SK-N-SH (cell line): Measurements from ENCODE around the gene MID1. TPM values are rescaled to one million over a fixed set of nuclear protein-coding genes. Genes with fewer than 3 reads are reported as not detected.

ENCODE experiments used
- CTCF ChIA-PET: fragments of 300-600, 350-600 bp; formaldehyde crosslinking; extraction: SDS; loops from one replicate; lab custom pipeline; 2021; lab: Yijun Ruan, JAX
- POLR2A ChIA-PET: fragments of 350-600 bp; sonication (Branson Sonifier 250); formaldehyde crosslinking; extraction: SDS; loops from one replicate; lab custom pipeline; 2020; ENCODE audit warnings: antibody characterized with exemption, inconsistent platforms; lab: Yijun Ruan, JAX
- DNase-seq: peaks from one replicate; pipeline ENCODE4 v3.0.0; 2012
- H2AFZ ChIP-seq: fragments of 200-600 bp; sonication (generic); 2 replicates; pipeline ENCODE4 v1.8.1; 2016; ENCODE audit warnings: antibody characterized with exemption, mild to moderate bottlenecking, low read depth
- H3F3A ChIP-seq: fragments of 200-600 bp; sonication (generic); replicated peaks from 2 replicates; pipeline ENCODE3; 2016; ENCODE audit warnings: antibody characterized with exemption, mild to moderate bottlenecking; ENCODE audit not compliant: insufficient read depth
- H3K27ac ChIP-seq, 2 experiments: fragments of 200-500 bp in 1 of 2; fragments of 200-600 bp in 1 of 2; sonication (Bioruptor generic) in 1 of 2; sonication (generic), shearing (Covaris generic) in 1 of 2; 2 replicates each; pipeline versions ENCODE4 v1.5.1 to v1.6.1; 2014 to 2016; ENCODE audit warnings: low read depth in 2 of 2, inconsistent platforms in 1 of 2, low read length in 1 of 2, mild to moderate bottlenecking in 1 of 2, mixed read lengths in 1 of 2
- H3K27me3 ChIP-seq: fragments of 200-600 bp; sonication (generic), shearing (Covaris generic); 2 replicates; pipeline ENCODE4 v1.6.1; 2016; ENCODE audit warnings: mixed run types; ENCODE audit not compliant: insufficient read depth
- H3K36me3 ChIP-seq, 2 experiments: fragments of 200-500 bp in 1 of 2; fragments of 200-600 bp in 1 of 2; sonication (Bioruptor generic) in 1 of 2; sonication (generic) in 1 of 2; replicated peaks in 1 of 2; 2 replicates each; pipeline versions ENCODE3 to v1.5.1; 2014 to 2016; ENCODE audit warnings: low read length in 1 of 2, mild to moderate bottlenecking in 1 of 2; ENCODE audit not compliant: insufficient read depth in 2 of 2, control insufficient read depth in 1 of 2
- H3K4me1 ChIP-seq, 2 experiments: fragments of 200-500 bp in 1 of 2; fragments of 200-600 bp in 1 of 2; sonication (Bioruptor generic) in 1 of 2; sonication (generic), shearing (Covaris generic) in 1 of 2; 2 replicates each; pipeline versions ENCODE4 v1.5.1 to v1.6.1; 2014 to 2016; ENCODE audit warnings: low read depth in 1 of 2, low read length in 1 of 2, mixed run types in 1 of 2; ENCODE audit not compliant: insufficient read depth in 2 of 2, control insufficient read depth in 1 of 2
- H3K4me2 ChIP-seq: fragments of 200-600 bp; sonication (generic), shearing (Covaris generic); 2 replicates; pipeline ENCODE4 v1.6.1; 2017; ENCODE audit warnings: mixed run types
- H3K4me3 ChIP-seq, 2 experiments: fragments of 200-500 bp in 1 of 2; fragments of 200-600 bp in 1 of 2; sonication (Bioruptor generic) in 1 of 2; sonication (generic), shearing (Covaris generic) in 1 of 2; 2 replicates each; pipeline versions ENCODE4 v1.5.1 to v1.8.1; 2014 to 2016; ENCODE audit warnings: low read depth in 2 of 2, inconsistent platforms in 1 of 2, low read length in 1 of 2, mild to moderate bottlenecking in 1 of 2, mixed read lengths in 1 of 2, moderate library complexity in 1 of 2
- H3K79me2 ChIP-seq: fragments of 200-600 bp; sonication (generic); 2 replicates; pipeline ENCODE4 v1.8.1; 2017; ENCODE audit warnings: mild to moderate bottlenecking; ENCODE audit not compliant: insufficient read depth
- H3K9ac ChIP-seq: fragments of 200-600 bp; sonication (generic); 2 replicates; pipeline ENCODE4 v1.6.1; 2017; ENCODE audit warnings: mixed run types
- H3K9me2 ChIP-seq: fragments of 200-600 bp; sonication (generic); 2 replicates; pipeline ENCODE4 v1.6.1; 2017; ENCODE audit warnings: mixed run types
- H3K9me3 ChIP-seq: fragments of 200-600 bp; sonication (generic); 2 replicates; pipeline ENCODE4 v1.6.1; 2017; ENCODE audit warnings: mixed run types, mild to moderate bottlenecking, moderate library complexity
- H4K20me1 ChIP-seq: fragments of 200-600 bp; sonication (generic); 2 replicates; pipeline ENCODE4 v1.6.1; 2017; ENCODE audit warnings: mild to moderate bottlenecking, mixed run types; ENCODE audit not compliant: insufficient read depth
- CTCF ChIP-seq: fragments of 200-600 bp; sonication (generic); IDR thresholded peaks from 2 replicates; pipeline ENCODE4 v1.6.1; 2017; ENCODE audit warnings: antibody characterized with exemption, mild to moderate bottlenecking, moderate library complexity
- EP300 ChIP-seq, 2 experiments: IDR thresholded peaks; 2 replicates each; pipeline versions ENCODE4 v1.4.0 to v1.6.1; 2012; ENCODE audit warnings: borderline replicate concordance in 1 of 2, low read depth in 1 of 2, low read length in 1 of 2
- FOXJ3 ChIP-seq: sonication (generic); formaldehyde crosslinking; IDR thresholded peaks from 2 replicates; pipeline ENCODE4 v1.5.1; 2020; ENCODE audit warnings: mild to moderate bottlenecking, missing genetic modification reagents
- GATA2 ChIP-seq: sonication (generic); formaldehyde crosslinking; IDR thresholded peaks from 2 replicates; pipeline ENCODE4 v1.5.0; 2020; ENCODE audit warnings: mild to moderate bottlenecking, missing genetic modification reagents
- NRF1 ChIP-seq: IDR thresholded peaks from 2 replicates; pipeline ENCODE4 v1.6.1; 2012; ENCODE audit warnings: low read depth, mild to moderate bottlenecking, low read length
- RAD21 ChIP-seq: IDR thresholded peaks from 2 replicates; pipeline ENCODE4 v1.6.1; 2012; ENCODE audit warnings: mild to moderate bottlenecking, low read length
- RXRA ChIP-seq: IDR thresholded peaks from 2 replicates; pipeline ENCODE4 v1.4.0; 2012; ENCODE audit warnings: low read depth, mild to moderate bottlenecking, borderline replicate concordance
- TEAD4 ChIP-seq: IDR thresholded peaks from 2 replicates; pipeline ENCODE4 v1.4.0; 2012; ENCODE audit warnings: mild to moderate bottlenecking, borderline replicate concordance; ENCODE audit not compliant: insufficient read depth
- YY1 ChIP-seq: IDR thresholded peaks from 2 replicates; pipeline ENCODE4 v1.4.0; 2012; ENCODE audit warnings: low read depth, mild to moderate bottlenecking
- WGBS: methylation state at CpG from one replicate; pipeline ENCODE4 v1.1.6; 2017; ENCODE audit warnings: low lambda C conversion rate; 5-methylcytosine and 5-hydroxymethylcytosine counted together
- polyA plus RNA-seq, 3 experiments: library from polyadenylated mRNA; depleted of rRNA; stranded (reverse); fragments of >200 nt; gene quantifications; 2 replicates each; pipeline ENCODE4 v1.2.3, GENCODE V29; 2012
- TF ChIP-seq, protein P1 (sequence below): IDR thresholded peaks from 2 replicates; pipeline ENCODE4 v1.4.0; 2012; ENCODE audit warnings: low read depth

The MID1 gene
- polyA plus RNA-seq, 1 of the 3 experiments (the other 2 are of a cell fraction) = 10.4 TPM

DNA sequence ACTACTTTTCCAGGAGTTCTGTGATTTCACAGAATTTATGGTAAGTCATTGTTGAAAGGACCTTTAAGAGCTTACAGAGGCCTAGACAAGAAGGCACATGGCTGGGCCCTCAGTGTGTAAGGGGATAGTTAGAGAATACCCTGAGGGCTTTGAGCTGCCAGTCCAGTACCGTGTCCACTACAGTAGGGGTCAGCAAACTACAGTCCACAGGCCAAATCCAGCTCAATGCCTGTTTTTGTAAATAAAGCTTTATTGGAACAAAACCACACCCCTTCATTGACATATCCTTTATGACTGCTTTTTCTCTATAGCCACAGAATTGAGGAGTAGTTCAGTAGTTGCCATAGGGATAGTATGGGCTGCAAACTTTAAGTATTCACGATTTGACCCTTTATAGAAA, 176.2 kb downstream of the MID1 start:
- Histone ChIP-seq H3K4me3 (no peak overlapping the region), H3K9me3 (no peaks in the 10 kb centered on the region), H2AFZ (no peak overlapping the region), H3K27ac (no peak overlapping the region), H4K20me1 (no peaks in the 10 kb centered on the region), H3K36me3 (no peaks in the 10 kb centered on the region), H3K4me2 (no peak overlapping the region), H3F3A (peaks cover under 1% of the 10 kb centered on the region), H3K4me1 (no peaks in the 10 kb centered on the region), H3K9me2 (no peaks in the 10 kb centered on the region), H3K9ac (no peak overlapping the region), H3K27me3 (no peaks in the 10 kb centered on the region; the same call in 1 of the 2 replicates), H3K79me2 (no peaks in the 10 kb centered on the region)
- ChIA-PET CTCF (interaction anchor here (0.6 kb wide), 1 partner anchor 123 kb away, joined by 3 read pairs; no protein-coding TSS in a partner anchor), POLR2A (no interaction called here)
- TF ChIP-seq CTCF (0 out of 2 replicates have a peak, but pooled peaks have one; percentile 26), FOXJ3 (no peak), RAD21 (peak; percentile 4; the same call in 1 of the 2 replicates), EP300 (IDR thresholded peaks at IDR 0.05; ENCODE audit: borderline replicate concordance in 1 of 2, low read depth in 1 of 2, low read length in 1 of 2) (no peak)
- no peak for DNase-seq
- WGBS = 63% methylated on average over 2 of the region's 2 CpGs

- POLR2A ChIA-PET = no interaction called here
- Histone ChIP-seq H3K4me3 (no peak overlapping the region), H3K9me3 (no peaks in the 10 kb centered on the region), H3K27me3 (no peaks in the 10 kb centered on the region; the same call in 1 of the 2 replicates), H4K20me1 (no peaks in the 10 kb centered on the region), H3K79me2 (no peaks in the 10 kb centered on the region), H3K9ac (no peak overlapping the region), H2AFZ (no peak overlapping the region), H3K4me1 (no peaks in the 10 kb centered on the region), H3K4me2 (no peak overlapping the region), H3K27ac (no peak overlapping the region), H3K9me2 (no peaks in the 10 kb centered on the region), H3F3A (no peaks in the 10 kb centered on the region), H3K36me3 (no peaks in the 10 kb centered on the region)
- CTCF ChIA-PET = no interaction called here
- 38% methylated on average over 1 of the region's 1 CpG for WGBS
- no peak for DNase-seq
- TF ChIP-seq NRF1 (no peak), YY1 (no peak), GATA2 (CRISPR knock-in tag) (no peak), EP300 (IDR thresholded peaks at IDR 0.05; ENCODE audit: borderline replicate concordance in 1 of 2, low read depth in 1 of 2, low read length in 1 of 2) (no peak), TEAD4 (no peak), RXRA (no peak), RAD21 (no peak)
- TF ChIP-seq, protein P1, sequence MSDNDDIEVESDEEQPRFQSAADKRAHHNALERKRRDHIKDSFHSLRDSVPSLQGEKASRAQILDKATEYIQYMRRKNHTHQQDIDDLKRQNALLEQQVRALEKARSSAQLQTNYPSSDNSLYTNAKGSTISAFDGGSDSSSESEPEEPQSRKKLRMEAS = no peak
These were observed 178.9 kb downstream of the MID1 start for GRCh38 chrX:10441464-10441863.
